ENCODE measurements around the gene ATP6V1D. TPM values are rescaled to one million over a fixed set of nuclear protein-coding genes. Genes with fewer than 3 reads are reported as not detected.

Gene ATP6V1D
- total RNA-seq, 1 experiment from 2014 or later, result 77.4 TPM

DNA sequence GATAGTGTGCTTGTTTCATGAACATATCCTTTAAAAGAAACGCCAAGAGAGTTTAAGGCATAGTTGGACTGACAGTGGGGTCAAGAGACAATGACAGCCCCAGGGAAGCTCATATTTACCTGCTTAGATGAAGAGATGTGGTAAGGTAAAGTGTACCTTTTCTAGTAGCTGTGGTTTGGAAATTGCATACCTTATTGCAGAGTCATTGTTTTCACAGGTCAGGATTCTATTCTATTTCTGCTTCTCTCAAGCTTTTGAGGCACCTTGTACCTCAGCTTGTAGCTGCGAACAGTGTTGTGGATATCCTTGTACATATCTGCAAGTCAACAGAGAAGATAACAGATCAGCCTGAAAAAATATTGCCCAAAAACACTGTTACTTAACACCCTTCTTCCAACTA lies 47.7 kb downstream of the ATP6V1D start:
- POLR2A ChIA-PET, result interaction anchor here (0.7 kb wide), 1 partner anchor 48 kb away, joined by 3 read pairs; the partner anchor contains the start of gene ATP6V1D
- intact Hi-C loops (cut with micrococcal nuclease; ENCODE audit: unreplicated experiment), result no loop called here

More for the DNA sequence above, 47.7 kb downstream of the ATP6V1D start:
- no TSS peak for BruUV-seq (replicated peaks)
- Histone ChIP-seq H3K4me1 (peaks cover 27% of the 10 kb centered on the region), H3K9me3 (no peaks in the 10 kb centered on the region), H3K4me3 (ENCODE audit: low read depth, low read length) (no peak overlapping the region), H3K36me3 (ENCODE audit: control insufficient read depth, insufficient read depth, low read length) (no peaks in the 10 kb centered on the region), H3K27me3 (replicated peaks; ENCODE audit: control insufficient read depth, insufficient read depth, low read length) (no peaks in the 10 kb centered on the region)
- peaks cover 41% of the 10 kb centered on the region for H3K36me3 Mint-ChIP-seq (ENCODE audit: insufficient read depth, unreplicated experiment)
- CTCF ChIA-PET, result interaction anchor here (0.6 to 1.4 kb wide), 2 partner anchors 48 to 144 kb away, joined by 3 read pairs; partner anchors contain the start of gene ATP6V1D
- H3K27me3 Mint-ChIP-seq (ENCODE audit: insufficient read depth, unreplicated experiment), result no peaks in the 10 kb centered on the region
- TF ChIP-seq, protein P1, sequence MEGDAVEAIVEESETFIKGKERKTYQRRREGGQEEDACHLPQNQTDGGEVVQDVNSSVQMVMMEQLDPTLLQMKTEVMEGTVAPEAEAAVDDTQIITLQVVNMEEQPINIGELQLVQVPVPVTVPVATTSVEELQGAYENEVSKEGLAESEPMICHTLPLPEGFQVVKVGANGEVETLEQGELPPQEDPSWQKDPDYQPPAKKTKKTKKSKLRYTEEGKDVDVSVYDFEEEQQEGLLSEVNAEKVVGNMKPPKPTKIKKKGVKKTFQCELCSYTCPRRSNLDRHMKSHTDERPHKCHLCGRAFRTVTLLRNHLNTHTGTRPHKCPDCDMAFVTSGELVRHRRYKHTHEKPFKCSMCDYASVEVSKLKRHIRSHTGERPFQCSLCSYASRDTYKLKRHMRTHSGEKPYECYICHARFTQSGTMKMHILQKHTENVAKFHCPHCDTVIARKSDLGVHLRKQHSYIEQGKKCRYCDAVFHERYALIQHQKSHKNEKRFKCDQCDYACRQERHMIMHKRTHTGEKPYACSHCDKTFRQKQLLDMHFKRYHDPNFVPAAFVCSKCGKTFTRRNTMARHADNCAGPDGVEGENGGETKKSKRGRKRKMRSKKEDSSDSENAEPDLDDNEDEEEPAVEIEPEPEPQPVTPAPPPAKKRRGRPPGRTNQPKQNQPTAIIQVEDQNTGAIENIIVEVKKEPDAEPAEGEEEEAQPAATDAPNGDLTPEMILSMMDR (IDR thresholded peaks at IDR 0.05; ENCODE audit: insufficient read depth in 1 of 2, low read depth in 1 of 2, low read length in 1 of 2, severe bottlenecking in 1 of 2, unreplicated experiment in 1 of 2), result no peak
- peak in 1 of 2 experiments; percentile 47 for DNase-seq
- no peaks in the 10 kb centered on the region for H3K9me3 Mint-ChIP-seq (ENCODE audit: unreplicated experiment)
- H3K27ac Mint-ChIP-seq (ENCODE audit: unreplicated experiment), result no peak overlapping the region
- H3K4me3 Mint-ChIP-seq (ENCODE audit: unreplicated experiment), result no peak overlapping the region
- H3K4me1 Mint-ChIP-seq (ENCODE audit: low read depth, unreplicated experiment), result peaks cover 9% of the 10 kb centered on the region

Other genes with a start within 250 kb of the ATP6V1D start
- gene GARIN2, start 170.4 kb downstream of the ATP6V1D start, total RNA-seq (2022), result not detected in 2 replicates
- gene PALS1, start 118.4 kb downstream of the ATP6V1D start, total RNA-seq (2022), result 42.8 and 47.1 TPM in 2 replicates
- gene EIF2S1, start 524 bp upstream of the ATP6V1D start, total RNA-seq (2022), result 144 and 156 TPM in 2 replicates
- 35.2 and 36.5 TPM in 2 replicates for gene PLEK2, start 52.4 kb upstream of the ATP6V1D start, total RNA-seq (2022)
- 0.19 TPM in 1 of 2 replicates, not detected in the other for gene TMEM229B, start 128.9 kb upstream of the ATP6V1D start, total RNA-seq (2022)
- 32.4 and 41.2 TPM in 2 replicates for gene PLEKHH1, start 173.5 kb upstream of the ATP6V1D start, total RNA-seq (2022)
- 16.9 and 20.4 TPM in 2 replicates for gene PIGH, start 240.5 kb upstream of the ATP6V1D start, total RNA-seq (2022)